DMS 273 (cell line): ENCODE results near the gene RXFP1.
A peak's percentile ranks its signal among the peaks of the same experiment; 100 is the strongest.

Source experiments
- DNase-seq: peaks from one replicate; lab custom pipeline; 2025; ENCODE audit not compliant: unreplicated experiment; lab: John Stamatoyannopoulos, UW

RXFP1 gene

GRCh38 chr4:158540125-158540907, 18.6 kb downstream of the RXFP1 start:
- DNase-seq = no peak

GRCh38 chr4:158541506-158541905, 19.8 kb downstream of the RXFP1 start:
- no peak for DNase-seq

GRCh38 chr4:158543191-158543590, 21.5 kb downstream of the RXFP1 start:
- DNase-seq = no peak

- DNase-seq = no peak
Observed at GRCh38 chr4:158544141-158544540, 22.5 kb downstream of the RXFP1 start.

GRCh38 chr4:158553364-158553763, 31.7 kb downstream of the RXFP1 start:
- no peak for DNase-seq

GRCh38 chr4:158560284-158560683, 38.6 kb downstream of the RXFP1 start:
- DNase-seq = no peak

GRCh38 chr4:158566860-158567259, 45.2 kb downstream of the RXFP1 start:
- DNase-seq = no peak

GRCh38 chr4:158571736-158572135, 50.1 kb downstream of the RXFP1 start:
- DNase-seq = no peak

GRCh38 chr4:158572608-158573007, 50.9 kb downstream of the RXFP1 start:
- no peak for DNase-seq

GRCh38 chr4:158578476-158578875, 56.8 kb downstream of the RXFP1 start:
- peak; percentile 22 for DNase-seq

- DNase-seq = no peak
Observed at GRCh38 chr4:158580064-158580463, 58.4 kb downstream of the RXFP1 start.

- no peak for DNase-seq
Observed at GRCh38 chr4:158581161-158581560, 59.5 kb downstream of the RXFP1 start.

- DNase-seq = no peak
Observed at GRCh38 chr4:158586881-158587280, 65.2 kb downstream of the RXFP1 start.

GRCh38 chr4:158588285-158588684, 66.6 kb downstream of the RXFP1 start:
- no peak for DNase-seq

GRCh38 chr4:158588777-158589176, 67.1 kb downstream of the RXFP1 start:
- no peak for DNase-seq

- no peak for DNase-seq
Observed at GRCh38 chr4:158590306-158590705, 68.6 kb downstream of the RXFP1 start.

GRCh38 chr4:158590824-158591223, 69.1 kb downstream of the RXFP1 start:
- no peak for DNase-seq

GRCh38 chr4:158597879-158598596, 76.4 kb downstream of the RXFP1 start:
- DNase-seq = no peak

GRCh38 chr4:158599150-158599549, 77.5 kb downstream of the RXFP1 start:
- no peak for DNase-seq

GRCh38 chr4:158599765-158600498, 78.2 kb downstream of the RXFP1 start:
- no peak for DNase-seq

- DNase-seq = no peak
Observed at GRCh38 chr4:158604369-158604768, 82.7 kb downstream of the RXFP1 start.

GRCh38 chr4:158605393-158605792, 83.7 kb downstream of the RXFP1 start:
- no peak for DNase-seq
